GM21576 (cell line): ENCODE data around the gene DENND2A.
A peak's percentile ranks its signal among the peaks of the same experiment; 100 is the strongest.
"Not testable (repeated sequence)": the region's sequence is repeated elsewhere in the genome, so short reads cannot be mapped to it uniquely, and the experiment has no call there.

ENCODE experiments used
- ATAC-seq: cut with Tn5 transposase; IDR thresholded peaks from one replicate; pipeline ENCODE4 v1.9.1; 2021; ENCODE audit warnings: mild to moderate bottlenecking, moderate library complexity; ENCODE audit not compliant: unreplicated experiment

The DENND2A gene

DNA sequence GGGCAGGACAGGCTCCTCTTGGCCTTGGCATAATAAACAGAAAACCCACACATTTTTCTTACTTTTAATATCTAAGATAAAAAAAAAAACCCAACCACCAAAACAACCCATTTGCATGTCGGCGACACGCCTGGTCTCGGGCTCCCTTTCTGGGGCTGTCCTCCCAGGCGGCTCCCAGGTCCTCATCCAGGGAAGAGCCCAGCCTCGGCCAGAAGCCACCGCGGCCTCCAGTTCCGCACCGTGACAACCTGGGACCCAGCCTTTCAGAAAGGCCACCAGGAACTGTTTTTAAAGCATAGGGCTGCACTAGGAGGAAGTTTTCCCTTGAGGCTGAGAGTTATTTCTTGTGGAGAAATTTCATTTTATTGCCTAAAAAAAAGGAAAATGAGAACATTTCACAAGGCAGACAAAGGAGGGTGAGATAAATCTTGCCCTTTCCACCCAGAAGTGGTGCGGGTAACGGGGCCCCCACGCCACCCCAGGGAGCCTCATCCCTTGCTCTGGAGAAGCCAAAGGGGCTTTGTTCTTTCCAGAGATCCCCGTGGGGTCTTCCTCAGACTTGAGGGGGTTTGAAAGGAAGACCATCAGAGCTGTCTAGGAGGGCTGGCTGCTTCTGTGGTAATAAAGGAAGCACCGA, 122.1 kb downstream of the DENND2A start:
- ATAC-seq = no peak

DNA sequence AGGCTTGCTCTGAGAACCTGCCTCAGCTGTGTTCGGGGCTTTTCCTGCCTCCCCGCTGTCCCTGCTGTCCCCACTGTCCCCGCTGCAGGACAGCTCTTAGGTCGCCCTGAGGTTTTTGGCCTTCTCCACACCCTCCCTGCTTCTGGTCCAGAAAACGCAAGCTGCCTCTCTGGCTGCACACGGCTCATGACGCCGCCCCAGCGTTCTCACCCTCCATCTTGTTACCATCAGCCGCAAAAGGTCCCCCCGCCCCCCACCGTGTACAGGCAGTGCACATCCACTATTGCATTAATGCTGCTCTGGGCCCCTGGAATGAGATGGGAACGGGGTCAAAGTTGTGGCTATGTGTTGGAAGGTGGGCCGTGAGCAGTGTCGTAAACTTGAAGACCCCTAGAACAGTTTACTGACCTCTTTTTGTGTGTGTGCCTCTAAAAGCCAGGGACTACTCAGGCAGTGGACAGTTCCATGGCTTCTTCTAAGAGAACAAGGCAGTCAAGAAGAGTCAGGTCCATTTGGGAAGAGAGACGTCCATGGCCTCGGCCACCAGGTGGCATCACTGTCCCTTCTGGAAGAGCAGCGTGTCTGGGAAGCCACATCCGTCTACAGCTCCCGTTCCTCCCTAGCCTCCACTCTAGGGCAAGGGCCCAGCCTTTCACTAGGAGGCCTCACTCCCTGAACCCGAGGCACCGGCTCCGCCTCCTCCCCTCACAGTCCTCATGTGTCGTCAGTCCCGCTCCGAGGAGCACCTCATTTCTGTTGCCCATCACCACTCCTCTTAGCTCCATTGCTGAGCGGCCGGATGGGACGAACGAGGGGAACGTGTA, 122.9 kb downstream of the DENND2A start:
- no peak for ATAC-seq

DNA sequence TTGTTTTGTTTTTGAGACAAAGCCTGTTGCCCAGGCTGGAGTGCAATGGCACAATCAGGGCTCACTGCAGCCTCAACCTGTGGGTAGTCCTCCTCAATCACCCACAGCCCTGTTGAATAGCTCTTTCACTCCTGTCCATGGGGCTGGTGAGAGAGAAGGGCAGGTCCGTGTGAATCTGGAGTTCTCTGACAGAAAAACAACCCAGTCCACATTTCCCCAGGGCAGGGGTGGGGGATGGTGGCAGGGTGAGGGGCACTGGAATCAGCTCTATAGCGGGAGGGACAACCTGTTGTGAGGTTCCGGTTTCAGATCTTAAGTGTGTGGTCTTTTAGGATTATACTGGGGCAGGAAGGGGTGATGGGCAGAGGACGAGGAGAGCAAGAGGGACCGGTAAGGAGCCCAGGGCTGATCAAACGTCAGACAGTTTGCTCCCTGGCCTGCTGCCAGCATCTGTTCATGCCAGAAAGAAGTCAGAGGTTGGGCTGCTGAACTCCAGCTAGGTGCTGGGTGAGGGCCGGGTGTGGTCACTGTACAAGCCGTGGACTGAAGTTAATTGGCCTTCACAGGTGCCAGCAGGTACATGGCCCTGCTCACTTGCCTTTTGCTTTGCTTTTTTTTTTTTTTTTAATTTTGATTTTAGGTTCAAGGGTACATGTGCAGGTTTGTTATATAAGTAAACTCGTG, 128.2 kb downstream of the DENND2A start:
- no peak for ATAC-seq

DNA sequence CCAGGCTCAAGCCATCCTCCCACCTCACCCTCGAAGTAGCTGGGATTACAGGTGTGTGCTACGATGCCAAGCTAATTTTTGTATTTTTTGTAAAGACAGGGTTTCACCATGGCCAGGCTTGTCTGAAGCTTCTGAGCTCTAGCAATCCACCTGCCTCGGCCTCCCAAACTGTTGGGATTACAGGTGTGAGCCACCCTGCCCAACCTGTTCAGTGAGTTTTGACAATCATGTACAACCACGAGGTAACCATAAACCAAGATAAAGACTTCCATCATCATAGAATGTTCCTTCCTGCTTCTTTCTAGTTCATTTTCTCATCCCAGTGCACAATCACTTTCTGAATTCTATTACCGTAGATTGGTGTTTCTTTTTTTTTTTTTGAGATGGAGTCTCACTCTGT, 130.8 kb downstream of the DENND2A start:
- ATAC-seq = no peak

DNA sequence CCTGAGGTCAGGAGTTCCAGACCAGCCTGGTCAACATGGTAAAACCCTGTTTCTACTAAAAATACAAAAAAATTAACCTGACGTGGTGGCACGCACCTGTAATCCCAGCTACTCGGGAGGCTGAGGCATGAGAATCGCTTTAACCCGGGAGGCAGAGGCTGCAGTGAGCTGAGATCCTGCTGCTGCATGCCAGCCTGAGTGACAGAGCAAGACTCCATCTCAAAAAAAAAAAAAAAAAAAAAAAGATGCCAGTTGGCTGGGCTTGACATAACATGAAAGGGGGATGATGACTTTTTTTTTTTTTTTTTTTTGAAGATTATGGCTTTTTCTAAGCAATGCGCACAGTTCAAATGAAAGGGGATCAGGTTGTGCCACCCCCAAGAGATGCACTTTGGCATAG, 133.1 kb downstream of the DENND2A start:
- not testable (repeated sequence) for ATAC-seq

DNA sequence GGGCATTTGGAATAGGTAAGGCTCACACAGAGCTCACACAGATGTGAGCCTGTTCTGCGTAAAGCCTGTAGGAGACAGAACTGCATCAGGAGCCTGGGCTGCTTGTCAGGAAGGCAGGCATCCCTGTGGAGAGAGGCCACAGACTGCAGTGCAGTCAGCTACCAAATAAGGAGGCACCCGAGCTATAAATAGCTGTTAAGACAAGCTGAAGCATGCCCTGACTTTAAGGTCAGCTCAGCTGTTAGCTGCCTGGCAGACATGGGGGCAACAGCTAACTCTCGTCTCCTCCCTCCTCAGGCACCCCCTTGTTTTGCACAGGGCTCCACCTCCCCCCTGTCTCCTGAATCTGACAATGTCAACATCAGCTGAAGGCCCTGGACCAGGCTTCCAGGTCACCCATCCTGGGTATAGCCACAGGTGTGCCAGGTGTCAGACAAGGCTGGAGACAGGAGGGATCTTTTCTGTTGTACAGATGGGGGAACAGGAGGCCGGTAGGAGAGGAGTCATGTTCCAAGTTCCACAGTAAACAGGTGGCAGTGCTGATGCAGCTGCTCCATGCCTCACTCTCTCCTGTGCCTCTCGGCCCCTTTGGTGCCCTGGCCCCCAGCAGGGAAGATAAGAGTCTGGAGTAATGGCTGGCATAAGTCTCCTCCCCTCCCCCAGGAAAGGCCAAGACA, 133.7 kb downstream of the DENND2A start:
- no peak for ATAC-seq

DNA sequence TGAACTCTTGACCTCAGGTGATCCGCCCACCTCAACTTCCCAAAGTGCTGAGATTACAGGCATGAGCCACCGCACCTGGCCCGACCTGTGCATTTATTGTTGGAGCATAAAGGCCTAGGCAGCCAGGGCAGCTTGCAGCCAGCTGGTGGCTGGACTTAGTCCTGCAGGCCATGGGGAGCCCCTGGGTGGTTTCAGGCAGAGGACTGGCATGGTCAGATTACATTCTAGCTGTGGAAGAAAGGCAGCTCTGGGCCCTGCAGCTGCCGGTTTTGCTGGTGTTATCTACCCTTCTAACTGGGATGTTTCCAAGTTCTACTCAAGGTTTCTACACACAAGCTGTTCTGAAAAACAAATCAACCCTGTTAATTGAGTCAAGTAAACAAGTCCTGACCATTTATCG, 138.6 kb downstream of the DENND2A start:
- ATAC-seq = no peak

DNA sequence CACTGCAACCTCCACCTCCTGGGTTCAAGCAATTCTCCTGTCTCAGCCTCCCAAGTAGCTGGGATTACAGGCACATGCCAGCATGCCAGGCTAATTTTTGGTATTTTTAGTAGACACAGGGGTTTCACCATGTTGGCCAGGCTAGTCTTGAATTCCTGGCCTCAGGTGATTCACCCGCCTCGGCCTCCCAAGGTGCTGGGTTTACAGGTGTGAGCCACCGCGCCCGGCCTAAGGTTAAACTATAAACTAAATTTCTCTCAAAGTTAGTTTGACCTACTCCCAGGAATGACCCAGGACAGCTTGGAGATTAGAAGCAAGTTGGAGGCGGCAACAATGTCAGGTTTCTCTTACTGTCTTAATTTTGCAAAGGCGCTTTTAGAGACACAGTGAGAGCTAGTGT, 142.8 kb downstream of the DENND2A start:
- not testable (repeated sequence) for ATAC-seq

DNA sequence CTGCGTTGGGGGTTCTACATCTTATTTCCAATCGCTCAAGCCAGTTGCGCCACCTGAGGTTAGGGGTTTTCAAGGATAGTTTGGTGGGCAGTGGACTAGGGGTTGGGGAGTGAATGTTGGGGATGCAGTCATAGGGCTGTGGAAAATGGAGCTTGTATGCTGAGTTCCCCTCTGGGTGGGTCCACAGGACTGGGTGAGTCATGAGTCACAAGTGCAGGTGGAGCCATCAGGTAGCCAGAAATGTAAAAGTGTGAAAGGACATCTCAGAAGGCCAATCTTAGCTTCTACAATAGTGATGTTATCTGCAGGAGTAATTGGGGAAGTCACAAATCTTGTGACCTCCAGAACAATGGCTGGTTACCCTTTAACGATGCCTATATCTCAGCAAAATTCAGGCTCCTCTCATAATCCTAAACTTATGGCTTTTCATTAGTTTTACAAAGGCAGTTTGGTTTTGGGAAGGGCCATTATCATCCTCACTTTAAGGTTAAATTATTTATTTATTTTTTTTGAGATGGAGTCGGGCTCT, 143.3 kb downstream of the DENND2A start:
- no peak for ATAC-seq

DNA sequence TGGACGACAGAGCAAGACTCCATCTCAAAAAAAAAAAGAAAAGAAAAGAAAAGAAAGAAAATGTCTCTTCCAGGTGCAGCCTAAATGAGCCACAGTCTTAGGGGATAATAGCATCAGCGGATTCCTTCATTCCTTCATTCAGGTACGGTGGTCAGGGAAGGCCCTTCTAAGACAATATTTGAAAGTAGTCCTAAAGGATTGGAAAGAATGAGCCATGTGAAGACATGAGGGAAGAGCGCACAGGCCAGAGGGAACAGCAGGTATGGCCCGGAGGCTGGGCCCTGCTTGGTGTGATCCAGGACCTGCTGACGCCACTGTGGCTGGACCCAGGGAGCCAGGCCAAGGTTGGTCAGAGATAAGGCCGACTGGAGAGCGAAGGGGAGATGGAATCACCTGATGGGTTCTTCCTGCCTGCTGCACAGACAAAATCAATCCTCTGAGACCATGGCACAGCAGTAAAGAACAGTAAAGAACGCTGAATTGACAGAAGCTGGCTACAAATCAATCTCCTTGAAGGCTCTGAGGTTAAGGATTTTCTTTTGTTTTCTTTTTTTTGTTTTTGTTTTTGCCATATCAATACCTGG, 145.0 kb downstream of the DENND2A start:
- no peak for ATAC-seq

DNA sequence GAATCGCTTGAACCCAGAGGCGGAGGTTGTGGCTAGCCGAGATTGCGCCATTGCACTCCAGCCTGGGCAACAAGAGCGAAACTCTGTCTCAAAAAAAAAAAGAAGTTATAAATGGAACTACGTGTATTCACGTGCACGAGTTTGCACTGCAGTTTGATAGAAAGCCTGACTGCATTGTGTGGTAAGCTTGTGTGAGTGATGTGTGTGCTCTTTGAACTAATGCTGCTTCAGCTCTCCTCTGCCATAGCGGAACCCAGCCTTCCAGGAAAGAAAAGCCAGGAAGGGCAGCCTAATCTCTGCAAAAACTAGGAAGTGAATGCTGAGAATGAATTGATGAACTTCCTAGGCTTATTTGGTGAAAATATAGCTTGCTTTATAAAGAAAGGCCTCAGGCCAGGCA, 145.7 kb downstream of the DENND2A start:
- ATAC-seq = no peak

DNA sequence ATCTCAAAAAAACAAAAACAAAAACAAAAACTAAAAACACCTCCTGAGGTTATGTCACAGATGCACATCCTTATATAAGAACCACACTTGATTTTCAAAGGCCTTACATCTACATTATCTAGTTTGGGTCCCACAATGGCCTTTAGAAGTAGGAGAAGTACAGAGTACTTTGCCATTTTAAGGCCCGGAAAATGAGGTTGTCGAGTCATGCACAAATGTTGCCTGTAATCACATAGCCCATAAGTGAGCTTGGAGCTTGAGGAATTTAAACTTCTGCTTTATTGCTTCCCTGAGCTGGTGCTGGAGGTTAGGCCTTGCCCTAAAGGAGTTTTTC, 151.6 kb downstream of the DENND2A start:
- no peak for ATAC-seq

DNA sequence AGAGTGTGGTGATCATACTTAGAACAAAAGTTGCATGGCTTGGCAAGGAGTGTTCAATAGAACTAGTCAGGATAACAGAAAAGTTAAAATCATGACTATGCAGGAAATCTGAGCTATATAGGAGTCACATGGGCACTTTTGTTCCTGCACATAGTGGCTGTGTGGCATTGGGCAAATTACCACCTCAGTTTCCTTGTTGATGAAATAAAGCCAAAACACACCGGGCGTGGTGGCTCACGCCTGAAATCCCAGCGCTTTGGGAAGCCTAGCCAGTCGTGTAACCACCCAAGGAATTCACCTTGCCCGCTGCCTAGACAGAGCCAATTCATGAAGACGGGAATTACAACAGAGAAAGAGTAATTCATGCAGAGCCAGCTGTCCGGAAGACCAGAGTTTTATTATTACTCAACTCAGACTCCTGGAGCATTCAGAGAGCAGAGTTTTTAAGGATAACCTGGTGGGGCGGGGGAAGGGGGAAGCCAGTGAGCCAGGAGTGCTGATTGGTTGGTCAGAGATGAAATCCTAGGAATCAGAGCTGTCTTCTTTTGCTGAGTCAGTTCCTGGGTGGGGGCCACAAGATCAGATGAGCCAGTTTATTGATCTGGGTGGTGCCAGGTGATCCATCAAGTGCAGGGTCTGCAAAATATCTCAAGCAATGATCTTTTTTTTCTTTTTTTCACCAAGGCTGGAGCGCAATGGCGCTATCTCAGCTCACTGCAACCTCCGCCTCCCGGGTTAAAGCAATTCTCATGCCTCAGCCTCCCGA, 154.9 kb downstream of the DENND2A start:
- no peak for ATAC-seq

DNA sequence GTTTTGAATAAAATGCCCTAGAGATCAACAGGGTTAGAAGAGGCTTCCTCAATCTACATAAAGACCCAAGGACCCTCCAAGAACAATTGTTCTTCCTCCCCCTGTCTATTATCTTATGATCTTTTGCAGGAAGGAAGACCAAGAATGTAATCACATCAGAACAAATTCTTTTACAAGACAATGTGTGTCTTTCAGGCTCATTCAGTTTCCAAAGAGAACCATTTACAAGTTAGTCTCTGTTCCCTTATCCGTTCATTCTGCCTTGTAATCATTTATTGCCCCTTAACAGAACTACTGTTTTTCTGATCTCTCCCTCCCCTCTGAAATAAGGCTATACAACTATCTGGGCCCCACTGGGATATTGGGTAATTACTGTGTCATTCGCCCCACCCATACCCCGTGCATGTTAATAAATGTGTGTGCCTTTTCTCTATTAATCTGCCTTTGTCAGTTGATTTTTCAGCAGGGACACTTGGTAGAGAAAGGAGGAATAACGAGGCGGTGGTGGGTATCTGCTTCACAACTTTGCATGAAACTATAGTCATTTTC, 155.6 kb downstream of the DENND2A start:
- no peak for ATAC-seq

DNA sequence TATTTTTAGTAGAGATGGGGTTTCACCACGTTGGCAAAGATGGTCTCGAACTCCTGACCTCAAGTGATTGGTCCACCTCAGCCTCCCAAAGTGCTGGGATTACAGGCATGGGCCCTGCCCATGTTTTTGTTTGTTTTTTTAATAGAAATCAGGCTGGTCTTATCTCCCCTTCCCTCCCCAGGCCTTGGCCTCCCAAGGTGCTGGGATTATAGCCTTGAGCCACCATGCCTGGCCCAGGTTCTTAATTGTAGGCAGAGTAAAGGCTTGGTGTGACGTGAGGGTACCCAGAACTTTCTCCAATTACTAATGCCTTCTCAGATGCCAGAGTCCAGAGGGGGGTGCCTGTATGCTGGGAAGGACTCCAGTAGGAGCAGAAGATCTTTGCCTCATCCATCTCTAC, 156.1 kb downstream of the DENND2A start:
- ATAC-seq = no peak

DNA sequence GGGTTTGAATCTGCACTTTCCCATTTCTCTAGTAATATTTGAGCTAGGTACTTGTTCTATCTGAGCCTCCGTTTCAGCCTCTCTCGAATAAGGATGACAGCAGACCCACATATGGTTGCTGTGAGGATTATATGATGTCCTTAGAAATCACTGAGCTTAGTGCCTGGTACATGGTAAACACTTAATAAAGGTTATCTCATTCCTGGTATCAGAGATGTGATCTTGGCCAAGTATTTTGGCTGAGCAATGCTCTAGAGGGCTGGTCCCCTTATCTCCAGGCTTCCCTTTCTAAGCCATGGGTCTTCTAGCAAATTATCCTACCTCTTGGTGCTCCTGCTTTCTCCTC, 160.9 kb downstream of the DENND2A start:
- ATAC-seq = no peak

DNA sequence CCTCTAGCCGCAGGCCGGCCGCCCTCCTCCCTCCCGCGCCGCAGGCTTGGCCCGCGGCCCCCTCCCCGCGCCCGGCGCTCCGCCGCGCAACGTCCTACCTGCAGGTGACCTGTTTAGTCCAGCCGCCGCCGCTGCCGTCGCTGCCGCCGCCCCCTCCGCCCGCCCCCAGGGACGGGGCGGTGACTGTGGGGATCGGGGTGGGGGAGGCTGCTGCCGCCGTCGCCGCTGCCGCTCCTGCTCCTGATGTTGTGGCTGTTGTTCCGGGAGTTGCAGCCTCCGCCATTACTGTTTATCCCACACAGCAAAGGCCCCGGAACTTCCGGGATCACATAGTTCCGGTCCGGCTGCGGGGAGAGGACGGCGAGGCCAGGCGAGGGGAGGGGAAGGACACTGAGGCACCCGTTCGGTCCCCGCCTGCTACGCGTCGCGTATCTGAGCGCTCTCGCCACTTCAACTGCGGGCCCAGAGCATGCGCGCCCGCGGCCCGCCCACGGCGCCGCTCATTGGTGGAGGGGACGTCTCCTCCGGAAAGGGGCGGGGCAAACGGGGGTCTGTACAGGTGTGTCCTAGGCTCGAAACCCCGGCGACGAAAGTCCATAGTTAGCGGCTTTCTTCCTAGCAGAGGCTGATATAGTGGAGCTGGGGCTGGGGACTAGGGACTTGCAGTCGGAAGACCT, 161.4 kb downstream of the DENND2A start, which contains the start of gene MKRN1:
Gene MKRN1 (minus strand): TSS at position 444 of the 677 bp plus-strand sequence. CDS start 161 bp downstream, at position 283.
- ATAC-seq = peak; percentile 94

DNA sequence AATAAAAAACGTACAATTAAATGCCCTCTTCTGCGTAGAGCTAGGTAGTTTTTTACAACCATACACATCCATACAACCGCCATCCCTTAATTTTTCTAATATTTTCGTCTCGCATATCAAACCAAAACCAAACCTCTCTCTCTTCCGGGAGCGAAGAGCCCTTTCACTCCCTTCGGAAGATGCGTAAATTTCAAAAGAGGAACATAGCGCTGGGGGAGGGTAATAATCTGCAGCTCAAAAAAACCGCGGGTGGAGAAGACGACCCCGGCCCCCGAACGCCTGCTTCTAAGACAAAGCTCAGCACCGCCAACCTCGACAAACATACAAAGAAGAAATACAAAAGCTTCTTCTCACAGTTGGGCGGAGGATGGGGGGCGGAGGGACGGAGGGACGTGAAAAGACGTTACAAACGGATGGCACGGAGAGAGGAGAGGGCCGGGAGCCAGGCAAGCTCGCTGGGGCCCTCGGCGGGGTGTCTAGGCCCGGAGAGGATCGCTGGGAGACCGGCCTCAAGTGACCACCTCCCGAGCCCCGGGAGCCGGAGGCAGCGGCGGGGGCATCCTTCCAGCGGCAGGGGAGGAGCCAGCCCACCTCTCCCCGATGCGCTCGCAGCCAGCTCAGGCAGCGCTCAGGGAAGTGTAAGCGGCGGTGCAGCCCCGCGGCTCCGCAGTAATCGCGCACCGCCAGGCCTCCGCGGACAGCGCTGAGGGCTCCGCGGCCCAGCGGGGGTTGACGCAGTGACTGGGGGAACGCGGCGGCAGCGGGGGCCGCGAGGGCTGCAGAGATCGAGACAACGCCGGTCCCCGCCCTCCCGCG, 162.2 kb downstream of the DENND2A start:
- ATAC-seq = peak; percentile 19
